Activated T-cell treated with anti-CD3 and anti-CD28 coated beads, Interleukin-2, amount 50 U/mL, for 4 hours (primary cell): ENCODE measurements around the gene N4BP2L2. TPM values are rescaled to one million over a fixed set of nuclear protein-coding genes. Genes with fewer than 3 reads are reported as not detected.

Experiments
- ATAC-seq, 2 donors: fragments of 200-7000 bp; cut with Tn5 transposase; one replicate each; pipeline ENCODE4 v1.10.0; 2021
- DNase-seq: peaks from one replicate; pipeline ENCODE4 v3.0.0-alpha.2; 2020
- H3K27me3 Mint-ChIP-seq: one replicate; pipeline ENCODE4 v1.8.0; 2021; ENCODE audit warnings: low read depth, mixed read lengths
- H3K36me3 Mint-ChIP-seq: one replicate; pipeline ENCODE4 v1.8.0; 2022; ENCODE audit warnings: mixed read lengths; ENCODE audit not compliant: insufficient read depth
- H3K4me1 Mint-ChIP-seq: one replicate; pipeline ENCODE4 v1.8.0; 2021; ENCODE audit warnings: low read depth, mixed read lengths
- H3K4me3 Mint-ChIP-seq: one replicate; pipeline ENCODE4 v1.8.0; 2021; ENCODE audit warnings: mild to moderate bottlenecking, moderate library complexity, mixed read lengths
- H3K9me3 Mint-ChIP-seq: one replicate; pipeline ENCODE4 v1.8.0; 2021; ENCODE audit warnings: mixed read lengths
- total RNA-seq, 3 donors: library from RNA; stranded (reverse); gene quantifications; one replicate each; pipeline ENCODE4 v1.2.1, GENCODE V29; 2021

Gene N4BP2L2
- total RNA-seq, 3 donors from 2014 or later = 47.1 to 59.7 (median 58.6) TPM

- Mint-ChIP-seq H3K4me3 (no peak overlapping the region), H3K4me1 (no peaks in the 10 kb centered on the region), H3K27me3 (peaks cover 5% of the 10 kb centered on the region), H3K9me3 (no peaks in the 10 kb centered on the region), H3K36me3 (no peaks in the 10 kb centered on the region)
- ATAC-seq (no peak), DNase-seq (no peak)
Measured at GRCh38 chr13:32548837-32549236, 10.2 kb upstream of the N4BP2L2 start.

- Mint-ChIP-seq H3K4me3 (no peak overlapping the region), H3K9me3 (no peaks in the 10 kb centered on the region), H3K36me3 (no peaks in the 10 kb centered on the region), H3K27me3 (peaks cover 2% of the 10 kb centered on the region), H3K4me1 (no peaks in the 10 kb centered on the region)
- ATAC-seq (no peak), DNase-seq (no peak)
Measured at GRCh38 chr13:32545083-32545482, 6.5 kb upstream of the N4BP2L2 start.

GRCh38 chr13:32542221-32542620 lies 3.6 kb upstream of the N4BP2L2 start:
- no peaks in the 10 kb centered on the region for H3K36me3 Mint-ChIP-seq
- peaks cover 13% of the 10 kb centered on the region for H3K4me1 Mint-ChIP-seq
- peaks cover 2% of the 10 kb centered on the region for H3K27me3 Mint-ChIP-seq

DNA sequence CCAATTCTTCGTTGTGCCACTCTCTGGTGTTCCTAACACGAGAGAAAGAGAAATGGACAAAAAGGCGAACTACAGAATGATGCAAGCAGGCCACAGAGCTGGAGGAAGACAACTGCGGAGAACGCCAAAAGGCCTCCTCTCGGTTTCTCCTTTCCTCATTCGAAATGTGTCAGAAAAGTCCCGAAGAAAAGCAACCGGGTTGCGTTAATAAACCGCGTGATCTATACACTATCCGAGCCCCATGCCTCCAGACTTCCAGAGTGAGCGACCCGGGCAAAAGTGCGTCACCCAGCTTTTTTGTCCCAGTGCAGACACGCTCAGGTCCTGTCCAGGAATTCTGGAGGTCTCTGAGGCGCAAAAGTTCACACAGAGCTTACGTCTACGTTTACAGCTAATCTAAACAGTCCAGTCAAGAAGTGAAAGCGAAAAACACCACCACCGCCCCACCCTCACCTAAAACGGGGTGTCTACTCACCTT lies 413 bp downstream of the N4BP2L2 start:
- Mint-ChIP-seq H3K4me1 (peaks cover 47% of the 10 kb centered on the region), H3K27me3 (no peaks in the 10 kb centered on the region), H3K36me3 (peaks cover 29% of the 10 kb centered on the region), H3K9me3 (no peaks in the 10 kb centered on the region), H3K4me3 (peak overlapping the region; percentile 98)
- DNase-seq = no peak
- peak; percentile 79 to 80 for ATAC-seq

More at GRCh38 chr13:32542221-32542620, 3.6 kb upstream of the N4BP2L2 start:
- DNase-seq = no peak
- Mint-ChIP-seq H3K9me3 (no peaks in the 10 kb centered on the region), H3K4me3 (no peak overlapping the region)
- ATAC-seq = no peak

GRCh38 chr13:32537580-32538142 lies 934 bp downstream of the N4BP2L2 start:
- Mint-ChIP-seq H3K4me1 (peaks cover 51% of the 10 kb centered on the region), H3K4me3 (peak overlapping the region; percentile 98), H3K9me3 (no peaks in the 10 kb centered on the region), H3K36me3 (peaks cover 30% of the 10 kb centered on the region), H3K27me3 (no peaks in the 10 kb centered on the region)
- DNase-seq (peak; percentile 21), ATAC-seq (no peak)

- no peaks in the 10 kb centered on the region for H3K27me3 Mint-ChIP-seq
- H3K9me3 Mint-ChIP-seq = no peaks in the 10 kb centered on the region
- H3K4me3 Mint-ChIP-seq = peak overlapping the region; percentile 63
- no peak for ATAC-seq
- H3K36me3 Mint-ChIP-seq = peaks cover 34% of the 10 kb centered on the region
- no peak for DNase-seq
- H3K4me1 Mint-ChIP-seq = peaks cover 67% of the 10 kb centered on the region
Measured at GRCh38 chr13:32535748-32536147, 2.8 kb downstream of the N4BP2L2 start.

- Mint-ChIP-seq H3K36me3 (peaks cover 34% of the 10 kb centered on the region), H3K9me3 (no peaks in the 10 kb centered on the region), H3K27me3 (no peaks in the 10 kb centered on the region), H3K4me3 (peak overlapping the region; percentile 39), H3K4me1 (peaks cover 73% of the 10 kb centered on the region)
- no peak for DNase-seq
- ATAC-seq = no peak
Measured at GRCh38 chr13:32535115-32535514, 3.5 kb downstream of the N4BP2L2 start.

DNA sequence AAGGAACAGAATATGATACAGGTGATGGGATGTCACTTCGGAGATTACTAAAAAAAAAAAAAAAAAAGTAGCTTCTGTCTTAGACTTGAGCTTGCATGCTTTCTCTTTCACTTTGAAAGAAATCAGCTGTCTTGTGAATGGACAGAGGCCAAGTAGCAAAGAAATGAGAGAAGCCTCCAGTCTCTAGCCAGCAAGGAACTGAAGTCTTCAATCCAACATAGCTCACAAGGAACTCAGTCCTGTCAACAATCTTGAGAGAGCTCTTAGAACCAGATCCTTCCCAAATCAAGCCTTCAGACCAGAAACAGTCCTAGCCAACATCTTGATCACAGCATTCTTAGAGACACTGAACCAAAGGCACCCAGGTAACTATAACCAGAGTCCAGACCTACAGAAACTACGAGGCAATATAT lies 7.7 kb downstream of the N4BP2L2 start:
- no peaks in the 10 kb centered on the region for H3K9me3 Mint-ChIP-seq

GRCh38 chr13:32528358-32528757 lies 10.2 kb downstream of the N4BP2L2 start:
- DNase-seq (no peak), ATAC-seq (no peak)
- Mint-ChIP-seq H3K9me3 (no peaks in the 10 kb centered on the region), H3K27me3 (no peaks in the 10 kb centered on the region), H3K36me3 (peaks cover 27% of the 10 kb centered on the region), H3K4me1 (peaks cover 66% of the 10 kb centered on the region), H3K4me3 (peak overlapping the region; percentile 25)

More for the DNA sequence above, 7.7 kb downstream of the N4BP2L2 start:
- Mint-ChIP-seq H3K4me1 (peaks cover 82% of the 10 kb centered on the region), H3K36me3 (peaks cover 34% of the 10 kb centered on the region), H3K27me3 (no peaks in the 10 kb centered on the region), H3K4me3 (peak overlapping the region; percentile 73)
- DNase-seq (no peak), ATAC-seq (peak; percentile 53 to 60)

DNA sequence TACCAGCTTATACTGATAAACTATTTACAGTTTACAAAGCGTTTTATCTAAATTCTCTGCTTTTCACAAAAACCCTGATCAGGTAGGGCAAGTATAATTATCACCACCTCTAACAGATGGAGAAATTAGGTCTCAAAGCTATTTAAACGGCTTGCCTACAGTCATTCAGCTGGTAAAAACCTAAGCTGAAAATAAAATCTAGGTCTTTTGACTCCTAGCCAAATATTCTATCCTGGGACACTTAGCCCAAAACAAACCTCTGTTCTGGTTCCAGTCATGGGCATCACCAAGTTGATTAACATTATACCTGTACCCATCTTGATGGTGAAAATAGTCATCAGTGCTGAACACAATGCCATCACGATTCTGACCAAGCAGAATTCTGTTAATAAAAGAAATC lies 11.4 kb downstream of the N4BP2L2 start:
- no peak for ATAC-seq
- H3K4me3 Mint-ChIP-seq = no peak overlapping the region

DNA sequence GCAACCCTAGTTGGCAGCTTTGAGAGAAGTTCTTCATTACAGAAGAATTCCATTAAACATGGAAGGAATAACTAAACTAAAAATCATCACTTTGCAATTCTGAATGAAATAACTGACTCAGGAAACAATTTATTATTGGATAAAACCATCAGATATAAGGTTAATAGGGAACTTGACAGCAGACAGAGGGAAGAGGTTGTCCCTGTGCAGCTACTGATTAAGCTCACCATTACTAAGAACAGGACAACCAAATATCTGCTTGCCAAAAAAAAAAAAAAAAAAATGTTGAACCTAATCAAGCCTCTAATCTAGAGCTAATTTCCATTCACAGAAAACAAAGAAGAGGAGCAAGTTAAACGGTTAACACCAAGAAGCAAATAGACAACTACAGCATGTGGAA lies 12.8 kb downstream of the N4BP2L2 start:
- H3K36me3 Mint-ChIP-seq = peaks cover 28% of the 10 kb centered on the region
- no peak for ATAC-seq
- H3K9me3 Mint-ChIP-seq = no peaks in the 10 kb centered on the region
- DNase-seq = no peak
- H3K27me3 Mint-ChIP-seq = no peaks in the 10 kb centered on the region
- H3K4me1 Mint-ChIP-seq = peaks cover 51% of the 10 kb centered on the region
- H3K4me3 Mint-ChIP-seq = no peak overlapping the region

More for the DNA sequence above, 11.4 kb downstream of the N4BP2L2 start:
- H3K36me3 Mint-ChIP-seq = peaks cover 29% of the 10 kb centered on the region
- H3K4me1 Mint-ChIP-seq = peaks cover 61% of the 10 kb centered on the region
- no peaks in the 10 kb centered on the region for H3K9me3 Mint-ChIP-seq
- no peaks in the 10 kb centered on the region for H3K27me3 Mint-ChIP-seq
- DNase-seq = no peak

GRCh38 chr13:32515246-32515645 lies 23.3 kb downstream of the N4BP2L2 start:
- peaks cover 5% of the 10 kb centered on the region for H3K4me1 Mint-ChIP-seq
- no peak for ATAC-seq
- H3K27me3 Mint-ChIP-seq = no peaks in the 10 kb centered on the region
- H3K9me3 Mint-ChIP-seq = no peaks in the 10 kb centered on the region
- H3K4me3 Mint-ChIP-seq = no peak overlapping the region
- H3K36me3 Mint-ChIP-seq = peaks cover 34% of the 10 kb centered on the region
- DNase-seq = no peak

DNA sequence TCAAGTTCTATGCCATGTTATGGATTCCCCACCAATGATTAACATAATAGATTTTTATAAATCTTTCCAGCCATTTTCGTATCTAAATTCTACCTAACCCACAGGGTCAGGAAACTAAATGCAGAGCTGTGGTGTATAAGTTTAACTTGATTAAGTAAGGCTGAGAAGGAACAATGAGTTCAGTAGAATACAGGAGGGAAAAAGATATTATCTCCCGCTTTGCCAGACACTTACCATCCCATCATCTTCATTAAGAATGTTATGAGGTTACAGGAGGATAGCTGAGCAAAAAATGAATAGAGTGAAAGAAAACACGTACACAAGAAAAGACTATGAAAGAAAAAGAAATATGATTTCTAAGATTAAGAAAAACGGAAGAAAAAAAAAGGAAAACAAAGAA lies 27.1 kb downstream of the N4BP2L2 start:
- Mint-ChIP-seq H3K36me3 (peaks cover 29% of the 10 kb centered on the region), H3K4me3 (no peak overlapping the region), H3K27me3 (no peaks in the 10 kb centered on the region), H3K9me3 (no peaks in the 10 kb centered on the region), H3K4me1 (peaks cover 1% of the 10 kb centered on the region)
- DNase-seq (no peak), ATAC-seq (no peak)

GRCh38 chr13:32504876-32505275 lies 33.7 kb downstream of the N4BP2L2 start:
- Mint-ChIP-seq H3K4me3 (no peak overlapping the region), H3K4me1 (peaks cover 2% of the 10 kb centered on the region), H3K9me3 (no peaks in the 10 kb centered on the region), H3K27me3 (no peaks in the 10 kb centered on the region), H3K36me3 (peaks cover 25% of the 10 kb centered on the region)
- ATAC-seq = no peak
- no peak for DNase-seq

GRCh38 chr13:32504263-32504662 lies 34.3 kb downstream of the N4BP2L2 start:
- H3K36me3 Mint-ChIP-seq = peaks cover 20% of the 10 kb centered on the region
- DNase-seq = no peak
- no peak for ATAC-seq
- H3K4me3 Mint-ChIP-seq = no peak overlapping the region
- H3K9me3 Mint-ChIP-seq = no peaks in the 10 kb centered on the region
- peaks cover 3% of the 10 kb centered on the region for H3K4me1 Mint-ChIP-seq
- H3K27me3 Mint-ChIP-seq = no peaks in the 10 kb centered on the region
